GM20431 (cell line): ENCODE data around the gene ATF2.
"Not testable (repeated sequence)": the region's sequence is repeated elsewhere in the genome, so short reads cannot be mapped to it uniquely, and the experiment has no call there.

Experiments used
- in situ Hi-C: fragments of 300-500 bp; cut with MseI, MboI; formaldehyde crosslinking; loops from one replicate; pipeline ENCODE4 v1.15.0; 2020; ENCODE audit warnings: low sequenced_read_pairs; ENCODE audit not compliant: unreplicated experiment

Gene ATF2

DNA sequence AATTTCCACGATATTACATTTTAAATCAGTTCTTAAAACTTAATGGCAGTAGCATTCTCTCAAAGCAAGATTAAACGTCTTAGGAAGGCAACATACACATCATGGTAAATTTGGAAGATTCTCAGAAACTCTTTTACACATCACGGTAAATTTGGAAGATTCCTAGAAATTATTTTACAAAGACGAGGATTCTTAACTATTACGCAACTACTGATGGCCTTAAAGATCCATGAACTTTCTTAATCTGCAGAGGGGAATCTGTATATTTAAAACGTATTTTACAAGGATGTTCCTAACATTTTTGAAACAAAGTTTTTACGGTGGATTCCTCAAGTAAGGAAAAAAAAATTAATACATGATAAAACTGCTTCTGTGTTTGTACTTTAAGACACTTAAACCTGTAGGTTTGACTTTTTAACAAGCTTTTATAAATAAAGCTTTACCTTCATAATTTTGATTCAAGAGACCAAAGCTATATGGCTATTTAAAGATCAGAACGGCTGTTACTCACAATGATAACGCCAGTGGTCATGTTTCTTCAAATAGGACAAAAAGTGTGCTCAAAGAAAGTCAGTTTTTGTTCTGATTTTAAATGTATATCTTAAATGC, 1.7 kb downstream of the ATF2 start:
- in situ Hi-C loops, result no loop called here

DNA sequence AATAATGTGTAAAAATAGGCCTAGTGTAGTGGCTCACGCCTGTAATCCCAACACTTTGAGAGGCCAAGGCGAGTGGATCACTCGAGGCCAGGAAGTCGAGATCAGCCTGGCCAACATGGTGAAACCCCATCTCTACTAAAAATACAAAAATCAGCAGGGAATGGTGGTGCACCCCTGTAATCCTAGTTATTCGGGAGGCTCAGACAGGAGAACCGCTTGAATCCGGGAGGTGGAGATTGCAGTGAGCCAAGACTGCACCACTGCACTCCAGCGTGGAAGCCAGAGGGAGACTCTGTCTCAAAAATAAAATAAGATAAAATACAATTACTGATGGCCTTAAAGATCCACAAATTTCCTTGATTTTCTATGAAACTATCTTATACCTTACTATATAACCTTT, 3.8 kb downstream of the ATF2 start:
- in situ Hi-C loops, result no loop called here

DNA sequence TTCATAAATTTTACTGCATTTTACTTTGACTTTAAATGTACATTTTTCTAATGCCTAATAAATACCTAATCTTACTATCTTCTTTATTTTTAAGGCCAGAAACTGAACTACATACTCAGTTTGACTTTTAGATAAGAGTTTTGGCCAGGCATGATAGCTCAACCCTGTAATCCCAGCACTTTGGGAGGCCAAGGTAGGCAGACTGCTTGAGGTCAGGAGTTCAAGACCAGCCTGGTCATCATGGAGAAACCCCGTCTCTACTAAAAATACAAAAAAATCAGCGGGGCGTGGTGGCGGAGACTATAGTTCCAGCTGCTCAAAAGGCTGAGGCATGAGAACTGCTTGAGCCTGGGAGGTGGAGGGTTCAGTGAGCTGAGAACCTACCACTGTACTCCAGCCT, 9.1 kb downstream of the ATF2 start:
- in situ Hi-C loops, result no loop called here

DNA sequence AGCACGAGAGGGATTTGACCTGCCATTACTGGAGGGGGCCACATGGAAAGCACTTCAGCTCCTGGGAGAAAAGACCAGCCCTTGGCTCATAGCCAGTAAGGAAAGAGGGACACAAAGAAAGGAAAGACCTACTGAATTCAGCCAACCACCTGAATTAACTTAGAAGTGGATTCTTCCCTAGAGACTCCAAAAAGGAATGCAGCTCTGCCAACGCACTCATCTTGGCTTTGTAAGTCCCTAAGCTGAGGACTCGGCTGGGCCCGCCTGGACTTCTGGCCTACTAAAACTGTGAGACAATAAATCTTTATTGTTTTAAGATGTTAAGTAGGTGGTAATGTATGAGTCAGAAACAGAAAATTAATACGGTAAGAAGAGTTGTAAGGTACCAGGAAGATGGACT, 11.5 kb downstream of the ATF2 start:
- in situ Hi-C loops, result no loop called here

DNA sequence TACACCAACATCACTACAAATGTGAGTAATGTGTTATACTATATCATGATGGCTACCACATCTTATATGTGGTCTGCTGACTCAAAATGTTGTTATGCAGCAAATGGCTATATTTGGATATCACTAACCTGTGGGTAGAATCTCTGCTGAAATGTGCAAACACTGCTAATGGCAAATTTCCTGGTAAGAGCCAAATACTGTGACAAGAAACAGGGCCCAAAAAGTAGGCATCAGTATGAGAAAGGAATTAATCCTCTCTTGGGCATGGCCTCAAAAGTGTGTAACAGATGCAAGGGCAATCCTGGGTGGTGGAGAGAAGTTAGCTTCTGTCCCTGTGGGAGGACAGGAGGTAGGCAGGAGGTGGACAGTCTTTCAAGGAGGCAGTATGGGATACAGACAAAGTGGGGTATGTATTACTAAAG, 13.3 kb downstream of the ATF2 start:
- in situ Hi-C loops, result no loop called here

DNA sequence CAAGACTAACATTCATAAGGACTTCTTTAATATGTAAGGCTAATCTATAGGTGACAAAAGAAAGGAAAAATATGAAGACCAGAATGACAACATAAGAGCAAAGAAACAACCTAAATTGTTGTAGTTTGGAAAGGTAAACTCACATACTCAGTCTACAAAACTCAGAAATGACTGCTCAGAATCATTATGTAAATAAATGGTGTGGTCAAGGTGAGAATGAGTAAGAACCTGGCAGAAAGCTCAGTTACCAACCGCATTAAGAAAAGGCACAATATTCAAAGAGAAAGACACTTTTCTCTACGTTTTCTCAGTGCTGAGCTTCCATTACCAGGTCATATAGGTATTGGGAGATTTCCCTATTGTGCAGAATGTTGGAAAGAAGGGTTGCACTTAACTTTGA, 15.8 kb downstream of the ATF2 start:
- in situ Hi-C loops, result no loop called here

DNA sequence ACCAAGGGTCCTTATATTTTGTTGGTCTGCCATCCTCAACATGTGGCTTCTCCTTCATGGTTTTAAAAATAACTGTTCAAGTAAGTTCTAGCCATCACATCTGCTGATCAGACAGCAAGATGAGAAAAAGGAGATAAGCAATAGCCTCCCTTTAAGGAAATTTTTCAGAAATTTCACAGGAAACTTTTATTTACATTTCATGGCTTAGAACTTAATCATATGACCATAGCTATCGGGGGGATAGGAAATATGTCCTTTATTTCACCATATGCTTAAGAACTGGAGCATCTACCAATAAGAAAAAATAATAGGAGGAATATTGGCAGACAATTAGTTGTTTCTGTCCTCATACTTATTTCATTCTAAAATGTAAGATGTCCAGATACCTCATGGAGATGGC, 16.2 kb downstream of the ATF2 start:
- in situ Hi-C loops, result no loop called here

DNA sequence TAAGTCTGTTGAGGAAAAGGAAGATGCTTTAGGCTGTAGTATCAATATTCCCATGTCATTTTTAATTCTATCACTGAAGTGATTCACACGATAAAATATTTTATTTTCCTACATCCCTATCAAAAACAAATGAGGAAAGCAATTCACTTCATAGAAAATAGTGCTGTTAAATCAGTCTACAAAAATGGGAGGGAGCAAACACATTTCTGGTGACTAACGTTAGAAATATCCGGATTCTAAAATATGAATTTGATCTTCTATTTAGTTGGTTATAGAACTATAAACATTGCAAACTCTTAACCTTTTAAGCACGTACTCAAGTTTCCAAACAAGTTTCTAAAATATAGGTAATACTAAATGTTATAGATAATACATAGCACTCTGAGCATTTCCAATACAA, 20.8 kb downstream of the ATF2 start:
- in situ Hi-C loops, result no loop called here

DNA sequence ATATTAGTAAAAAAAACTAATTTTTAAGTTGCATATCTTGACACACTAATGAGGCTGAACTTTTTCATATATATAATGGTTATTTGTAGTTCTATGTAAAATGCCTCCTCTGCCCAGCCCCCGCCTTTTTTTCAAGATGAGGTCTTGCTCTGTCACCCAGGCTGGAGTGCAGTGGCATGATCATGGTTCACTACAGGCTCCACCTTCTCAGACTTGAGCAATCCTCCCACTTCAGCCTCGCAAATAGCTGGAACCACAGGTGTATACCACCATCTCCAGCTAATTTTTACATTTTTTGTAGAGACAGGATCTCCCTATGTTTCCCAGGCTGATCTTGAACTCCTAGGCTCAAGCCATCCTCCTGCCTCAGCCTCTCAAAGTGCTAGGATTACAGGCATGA, 24.3 kb downstream of the ATF2 start:
- in situ Hi-C loops, result no loop called here

DNA sequence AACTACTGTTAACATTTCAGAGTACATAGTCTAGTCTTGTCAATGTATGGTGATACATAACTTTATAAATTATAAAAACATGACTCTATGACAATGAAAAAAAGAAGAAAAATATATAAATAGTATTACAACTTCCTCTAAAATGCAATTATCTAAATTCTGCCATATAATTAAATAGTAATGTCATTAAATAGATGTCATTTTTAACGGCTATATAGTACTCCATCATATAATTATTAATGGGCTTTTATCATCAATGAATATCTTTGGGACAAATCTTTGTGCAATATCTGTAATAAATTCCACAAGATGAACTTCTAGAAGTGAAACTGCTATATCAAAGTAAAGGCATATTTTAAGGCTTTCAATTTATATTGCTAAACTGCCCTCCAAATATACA, 24.8 kb downstream of the ATF2 start:
- in situ Hi-C loops, result no loop called here

DNA sequence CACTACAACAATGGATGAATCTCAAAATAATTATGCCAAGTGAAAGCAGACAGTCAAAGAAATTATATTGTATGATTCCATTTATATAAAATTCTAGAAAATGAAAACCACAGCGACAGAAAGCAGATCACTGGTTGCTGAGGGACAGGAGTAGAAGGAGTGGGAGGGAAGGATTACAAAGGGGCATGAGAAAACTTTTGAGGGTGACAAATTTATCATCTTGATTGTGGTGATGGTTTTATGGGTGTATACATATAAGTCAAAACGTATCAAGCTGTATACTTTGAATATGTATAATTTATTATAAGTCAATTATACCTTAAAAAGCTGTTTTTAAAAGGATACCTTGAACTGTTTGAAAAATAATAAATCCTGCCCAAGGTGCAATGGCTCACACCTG, 27.7 kb downstream of the ATF2 start:
- in situ Hi-C loops, result no loop called here

DNA sequence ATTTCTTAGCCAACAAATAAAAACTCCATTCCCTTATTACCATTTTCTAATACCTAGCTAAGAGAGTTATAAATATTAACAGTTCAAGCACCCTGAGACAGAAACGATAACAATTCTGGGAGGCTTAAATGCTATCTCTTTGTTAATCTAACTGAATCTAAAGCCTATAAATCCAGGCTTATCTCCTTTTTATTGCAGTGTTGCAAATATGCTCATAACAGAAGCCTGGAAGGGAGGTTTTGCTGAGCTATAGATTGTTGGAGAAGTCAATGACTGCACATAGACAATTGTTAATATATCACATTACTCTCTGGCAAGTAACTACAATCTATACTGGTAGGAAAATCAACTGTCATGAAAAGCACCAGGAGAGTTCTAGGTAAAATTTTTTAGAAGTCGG, 30.2 kb downstream of the ATF2 start:
- in situ Hi-C loops, result no loop called here

DNA sequence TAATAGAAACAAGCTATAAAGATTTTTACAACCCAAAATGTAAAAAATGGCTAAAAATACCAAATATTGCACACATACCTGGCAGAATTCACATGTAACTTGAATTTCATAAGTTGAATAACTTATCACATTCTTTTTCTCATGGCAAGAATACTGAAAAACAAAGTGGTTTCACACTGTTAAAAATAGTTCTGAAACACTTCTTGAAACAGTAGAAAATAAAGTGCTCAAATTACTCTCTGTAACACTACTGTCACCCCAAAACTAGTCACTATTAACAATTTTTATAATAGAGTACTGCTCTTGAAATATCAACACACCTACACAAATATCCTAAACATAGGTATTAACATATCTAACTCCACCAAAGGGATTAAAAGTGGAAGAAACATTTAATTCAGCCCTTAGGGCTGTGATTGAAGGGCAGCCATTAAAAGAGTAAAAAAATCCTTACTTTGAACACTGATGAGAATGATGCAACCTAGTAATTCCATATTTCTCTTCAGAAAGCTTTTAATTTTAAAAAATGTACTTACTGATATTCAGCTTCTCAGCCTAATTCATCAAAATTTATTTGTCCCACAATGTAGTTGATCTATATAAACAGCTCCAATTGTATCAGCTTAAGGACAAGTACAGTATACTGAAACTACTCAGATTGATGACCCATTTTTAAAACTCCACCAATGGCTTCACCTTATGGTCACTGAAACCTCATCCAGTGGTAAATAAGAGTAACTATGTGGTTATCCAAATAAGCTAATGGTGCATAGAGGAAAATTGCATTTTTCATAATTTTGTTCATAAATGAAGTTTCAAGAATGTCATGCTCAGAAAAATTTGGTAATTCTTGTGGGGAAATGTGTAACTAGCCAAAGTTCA, 31.4 kb downstream of the ATF2 start:
- in situ Hi-C loops, result no loop called here

DNA sequence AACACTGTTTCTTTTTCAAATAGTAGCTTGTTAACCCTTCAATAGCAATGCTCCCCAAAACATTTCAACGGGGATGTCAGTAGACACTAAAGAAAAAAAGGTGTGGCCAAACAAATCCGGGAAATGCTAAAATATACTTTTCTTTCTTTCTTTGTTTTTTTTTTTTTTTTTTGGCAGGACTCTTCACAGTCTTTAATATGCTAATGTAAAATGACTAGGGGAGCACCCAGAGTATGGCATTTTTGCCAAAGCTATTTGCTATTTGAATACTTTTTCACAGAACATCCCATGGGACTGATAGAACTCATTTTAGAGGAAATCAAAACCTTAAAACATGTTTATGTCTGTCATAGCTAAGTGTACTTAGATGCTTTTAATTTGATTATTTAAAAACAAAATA, 32.1 kb downstream of the ATF2 start:
- in situ Hi-C loops, result no loop called here

DNA sequence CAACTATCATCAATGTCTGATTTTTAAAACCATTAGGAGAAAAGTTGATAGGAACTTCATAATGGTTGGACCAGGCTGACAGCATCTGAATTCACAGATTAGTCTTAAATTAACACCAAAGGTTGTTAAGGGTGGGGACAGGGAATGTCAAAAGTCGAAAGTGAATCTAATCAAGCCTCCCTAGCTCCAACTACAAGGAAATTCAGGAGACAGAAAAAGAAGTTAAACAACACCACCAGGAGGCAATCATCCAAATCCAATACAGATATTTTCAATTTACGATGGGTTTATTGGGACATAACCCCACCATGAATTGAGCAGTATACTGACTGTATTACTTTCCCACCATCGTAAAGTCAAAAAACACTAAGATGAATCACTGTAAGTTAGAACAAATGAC, 32.8 kb downstream of the ATF2 start:
- in situ Hi-C loops, result no loop called here

DNA sequence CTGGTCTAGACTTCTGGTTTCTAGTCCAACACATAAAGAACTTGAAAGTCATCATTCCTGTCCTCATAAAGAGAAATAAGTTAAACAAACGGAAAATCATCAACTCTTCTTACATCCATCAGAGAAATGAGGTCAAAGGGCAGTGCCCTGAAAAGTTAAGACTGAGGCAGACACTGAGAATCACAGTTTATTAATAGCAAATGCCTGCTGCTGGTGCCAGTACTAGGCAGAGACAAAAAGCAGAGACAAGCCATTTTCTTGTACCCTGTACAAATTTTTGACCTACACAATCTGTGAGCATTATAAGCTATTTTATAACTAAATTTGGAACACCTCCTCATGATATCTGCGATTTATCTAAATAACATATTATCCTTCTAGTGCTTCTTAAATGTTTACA, 36.8 kb downstream of the ATF2 start:
- in situ Hi-C loops, result no loop called here

DNA sequence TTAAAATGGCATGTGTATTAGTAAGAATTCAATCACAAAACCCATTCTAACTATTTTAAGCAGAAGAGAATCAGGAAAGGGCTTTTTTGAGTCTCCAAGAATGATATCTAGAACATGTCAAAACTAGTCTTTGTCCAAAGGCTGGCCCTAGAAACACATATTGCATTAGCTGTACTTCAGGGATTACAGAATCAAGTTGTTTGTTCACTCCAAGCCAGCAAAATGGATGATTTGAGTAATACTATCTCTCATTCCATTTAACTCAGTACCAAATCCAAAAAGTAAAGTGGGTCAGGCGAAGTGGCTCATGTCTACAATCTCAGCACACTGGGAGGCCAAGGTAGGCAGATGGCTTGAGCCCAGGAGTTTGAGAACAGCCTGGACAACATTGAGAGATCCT, 41.3 kb downstream of the ATF2 start:
- in situ Hi-C loops, result no loop called here

DNA sequence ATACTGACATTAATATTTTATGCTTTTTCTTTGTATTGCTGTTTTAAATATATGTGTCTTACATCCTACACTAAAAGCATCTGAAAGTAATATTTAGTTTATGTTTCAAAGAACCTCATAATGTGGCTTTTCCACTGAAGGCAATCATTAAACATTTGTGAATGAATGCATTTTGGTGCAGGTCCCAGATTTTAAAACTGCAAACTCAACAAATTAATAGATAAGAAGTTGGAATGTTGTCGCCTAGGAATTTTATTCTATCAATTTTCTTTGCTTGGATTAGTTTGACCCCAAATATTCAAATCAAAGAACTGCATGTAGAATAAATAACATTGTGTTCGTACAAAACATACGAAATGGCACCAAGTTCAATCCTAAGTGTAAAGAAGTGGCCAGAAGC, 44.7 kb downstream of the ATF2 start:
- in situ Hi-C loops, result no loop called here

DNA sequence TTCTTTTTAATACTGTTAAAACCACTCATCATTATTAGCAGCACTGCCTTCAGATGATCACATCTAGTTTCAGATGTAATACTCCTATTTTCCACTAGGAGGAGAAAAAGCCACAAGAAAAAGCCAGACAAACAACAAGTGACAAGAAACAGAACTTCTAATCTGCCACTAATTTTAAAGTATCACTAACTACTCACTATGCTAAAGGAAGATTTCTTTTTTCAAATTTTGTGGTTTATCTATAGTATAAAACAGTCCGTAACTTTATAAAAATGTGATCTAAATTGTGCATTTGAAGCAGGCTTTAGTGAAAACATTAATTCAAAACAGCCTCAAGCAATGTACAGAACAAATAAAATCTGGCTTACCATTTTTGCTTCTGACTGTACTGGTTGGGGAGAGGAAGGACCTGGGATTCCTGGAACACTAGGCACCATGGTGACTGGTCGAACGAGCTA, 56.8 kb downstream of the ATF2 start:
- in situ Hi-C loops, result no loop called here

DNA sequence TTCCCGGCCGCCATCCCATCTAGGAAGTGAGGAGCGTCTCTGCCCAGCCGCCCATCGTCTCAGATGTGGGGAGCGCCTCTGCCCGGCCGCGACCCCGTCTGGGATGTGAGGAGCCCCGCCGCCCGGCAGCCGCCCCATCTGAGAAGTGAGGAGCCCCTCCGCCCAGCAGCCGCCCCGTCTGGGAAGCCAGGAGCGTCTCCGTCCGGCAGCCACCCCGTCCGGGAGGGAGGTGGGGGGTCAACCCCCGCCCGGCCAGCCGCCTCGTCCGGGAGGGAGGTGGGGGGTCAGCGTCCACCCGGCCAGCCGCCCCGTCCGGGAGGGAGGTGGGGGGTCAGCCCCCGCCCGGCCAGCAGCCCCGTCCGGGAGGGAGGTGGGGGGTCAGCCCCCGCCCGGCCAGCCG, 59.9 kb downstream of the ATF2 start:
- in situ Hi-C loops, result not testable (repeated sequence)

DNA sequence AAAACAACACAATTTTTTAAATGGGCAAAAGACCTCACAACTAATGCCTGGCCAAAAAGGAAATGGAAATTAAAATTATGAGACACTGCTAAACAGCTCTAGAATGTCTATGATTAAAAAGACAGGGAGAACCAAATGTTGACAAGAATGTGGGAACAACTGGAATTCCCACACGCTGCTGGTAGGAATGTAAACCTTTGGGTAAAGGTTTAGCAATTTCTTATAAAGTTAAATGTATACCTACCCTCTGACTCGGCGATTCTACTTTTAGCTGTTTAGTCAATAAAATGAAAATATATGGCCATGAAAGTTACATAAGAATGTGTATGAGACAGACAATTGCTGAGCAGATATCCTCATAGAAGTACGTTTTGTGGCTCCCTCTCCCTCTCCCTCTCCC, 60.9 kb downstream of the ATF2 start:
- in situ Hi-C loops, result no loop called here

DNA sequence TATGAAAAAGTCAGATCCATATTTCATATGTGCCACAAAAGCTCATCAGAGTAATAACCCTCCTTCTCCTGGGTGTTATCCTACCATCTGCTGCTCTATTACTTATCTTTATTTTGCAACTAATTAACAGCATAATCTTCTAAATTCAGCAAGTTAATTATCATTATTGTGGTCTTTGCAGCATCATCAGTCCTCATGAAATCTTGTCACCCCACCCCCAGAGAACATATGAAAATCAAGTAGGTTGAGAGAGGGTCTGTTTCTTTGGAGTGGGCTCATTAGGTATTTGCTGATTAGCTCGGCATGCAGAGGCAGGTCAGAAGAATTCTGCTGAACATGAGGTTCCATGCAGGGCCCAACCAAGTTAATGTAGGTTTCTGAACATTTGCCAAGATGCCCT, 64.8 kb downstream of the ATF2 start:
- in situ Hi-C loops, result no loop called here
